HG03558 (cell line): Measurements from ENCODE around the gene AKAP8.
"Not testable (repeated sequence)": the region's sequence is repeated elsewhere in the genome, so short reads cannot be mapped to it uniquely, and the experiment has no call there.

Experiments used
- ATAC-seq: cut with Tn5 transposase; IDR thresholded peaks from one replicate; pipeline ENCODE4 v1.9.1; 2021; ENCODE audit warnings: moderate number of reproducible peaks; ENCODE audit not compliant: unreplicated experiment; ENCODE audit errors: extremely low read depth

The AKAP8 gene

DNA sequence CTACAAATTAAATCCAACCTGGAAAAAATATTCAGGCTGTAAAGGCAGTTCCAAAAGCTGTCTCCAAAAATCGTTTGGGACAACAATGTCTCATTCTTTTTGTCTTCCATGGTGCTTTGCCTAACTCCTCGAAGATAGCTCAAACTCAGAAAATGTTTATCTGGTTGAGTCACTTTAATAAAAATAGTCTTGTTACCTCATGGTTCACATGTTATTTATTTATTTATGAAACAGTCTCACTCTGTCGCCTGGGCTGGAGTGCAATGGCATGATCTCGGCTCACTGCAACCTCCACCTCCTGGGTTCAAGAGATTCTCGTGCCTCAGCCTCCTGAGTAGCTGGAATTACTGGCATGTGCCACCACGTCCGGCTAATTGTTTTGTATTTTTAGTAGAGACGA lies 42.4 kb downstream of the AKAP8 start:
- ATAC-seq: no peak

DNA sequence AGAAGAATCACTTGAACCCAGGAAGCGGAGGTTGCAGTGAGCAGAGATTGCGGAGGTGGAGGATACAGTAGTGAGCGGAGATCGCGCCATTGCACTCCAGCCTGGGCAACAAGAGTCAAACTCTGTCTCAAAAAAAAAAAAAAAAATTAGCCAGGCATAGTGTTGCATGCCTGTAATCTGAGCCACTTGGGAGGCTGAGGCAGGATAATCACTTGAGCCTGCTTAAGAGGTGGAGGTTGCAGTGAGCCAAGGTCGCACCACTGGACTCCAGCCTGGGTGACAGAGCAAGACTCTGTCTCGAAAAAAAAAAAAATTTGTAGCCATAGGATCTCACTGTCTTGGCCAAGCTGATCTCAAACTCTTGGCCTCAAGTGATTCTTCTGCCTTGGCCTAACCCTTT lies 43.6 kb downstream of the AKAP8 start:
- not testable (repeated sequence) for ATAC-seq

DNA sequence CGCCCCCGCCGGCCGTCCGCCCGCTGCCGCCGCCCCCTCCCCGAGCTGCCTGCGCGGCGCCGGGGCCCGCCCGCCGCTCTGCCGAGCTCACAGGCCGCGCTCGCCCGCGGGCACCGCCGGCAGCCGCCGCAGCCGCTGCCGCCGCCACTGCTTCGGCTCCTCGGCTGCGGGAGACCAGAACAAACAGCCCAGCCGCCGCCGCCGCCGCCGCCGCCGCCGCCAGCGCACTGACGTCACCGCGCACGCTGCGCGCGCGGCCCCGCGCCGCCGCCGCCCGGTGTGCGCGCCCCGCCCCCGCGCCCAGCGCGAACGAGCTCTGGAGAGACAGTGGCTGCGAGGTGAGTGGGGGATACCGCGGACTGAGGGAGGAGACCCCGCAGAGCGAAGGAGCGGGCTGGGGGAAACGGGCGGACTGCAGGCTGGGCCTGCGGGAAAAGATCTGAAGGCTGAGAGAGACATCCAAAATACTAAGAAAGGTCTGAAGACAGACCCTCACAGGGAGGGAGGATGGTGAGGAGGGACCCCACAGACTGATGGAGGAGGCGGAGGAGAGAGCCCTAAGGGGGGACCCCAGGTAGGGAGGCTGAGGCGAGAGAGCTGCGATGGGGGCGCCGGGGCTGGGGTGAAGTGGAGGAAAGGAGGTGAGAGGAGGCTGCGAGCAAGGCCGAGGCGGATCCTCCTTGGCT lies 47.1 kb downstream of the AKAP8 start, which contains the start of gene BRD4:
Gene BRD4 (minus strand): TSS at position 229 of the 686 bp plus-strand sequence. CDS start 59,440 bp downstream, outside the sequence.
- no peak for ATAC-seq

DNA sequence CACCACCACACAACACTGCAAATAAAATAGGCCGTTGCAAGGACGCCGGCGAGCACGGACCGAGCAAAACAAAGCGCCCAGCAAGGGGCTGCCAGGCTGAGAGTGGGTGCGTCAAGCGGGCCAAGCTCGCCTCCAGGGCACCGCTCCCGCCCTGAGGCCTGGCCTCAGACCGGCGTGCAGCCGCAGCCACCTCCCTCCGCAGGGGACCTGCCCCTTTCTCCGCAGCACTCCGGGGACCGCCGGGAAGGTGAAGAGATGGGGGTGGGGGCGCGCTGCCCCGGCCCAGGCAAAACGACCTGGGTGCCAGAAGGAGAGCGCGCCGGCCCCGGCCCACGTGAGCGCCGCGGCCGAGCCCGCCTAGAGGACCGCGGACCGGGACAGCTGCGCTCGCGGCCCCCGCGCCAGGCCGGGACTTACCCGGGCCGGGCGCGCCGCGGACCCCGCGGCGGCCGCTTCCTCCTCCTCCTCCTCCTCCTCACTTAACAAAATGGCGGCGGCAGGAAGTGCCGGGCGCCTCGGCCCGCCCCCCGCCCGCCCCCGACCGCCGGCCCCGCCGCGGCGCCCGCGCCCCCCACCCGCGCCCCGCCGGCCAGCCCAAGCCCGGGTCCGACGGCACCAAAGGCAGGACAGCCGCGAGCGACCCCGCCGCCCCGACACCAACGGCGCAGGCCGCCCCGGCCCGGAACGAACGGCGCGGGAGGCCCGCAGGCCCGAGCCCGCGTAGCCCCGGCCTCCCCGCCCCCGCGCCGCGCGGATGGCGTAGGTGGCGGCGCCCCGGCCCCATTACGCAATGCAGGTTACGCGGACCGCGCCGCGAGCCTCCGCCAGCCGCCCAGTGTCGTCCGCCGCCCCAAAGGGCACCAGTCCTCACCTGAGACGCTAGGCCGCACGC lies 47.9 kb downstream of the AKAP8 start:
- no peak for ATAC-seq

DNA sequence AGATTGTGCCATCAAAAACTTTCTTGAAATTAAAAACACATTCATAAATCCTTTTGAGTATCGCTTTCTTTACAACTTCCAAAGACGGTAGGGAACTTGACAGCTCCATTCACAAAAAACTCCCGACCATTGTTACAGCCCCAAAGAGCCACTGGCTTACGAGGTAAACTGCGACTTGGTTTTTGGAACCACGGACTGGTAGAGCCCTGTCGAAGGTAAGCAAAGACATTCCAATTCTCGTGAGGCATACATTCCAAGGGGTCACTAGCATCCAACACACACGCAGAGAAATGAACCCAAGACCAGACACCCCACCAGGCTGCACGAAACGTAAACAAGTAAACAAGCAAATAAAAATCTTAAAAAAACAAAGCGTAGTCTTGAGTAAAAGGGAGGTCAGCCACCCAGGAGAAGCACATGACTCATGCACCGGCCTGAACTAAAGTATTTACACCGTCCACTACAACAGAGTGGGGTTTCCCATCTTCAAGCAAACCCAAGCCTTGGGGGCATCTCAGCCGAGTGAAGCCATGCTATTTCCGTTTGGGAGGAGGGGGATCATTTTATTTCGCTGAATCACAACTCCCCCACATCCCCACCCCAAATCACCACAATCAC lies 48.7 kb downstream of the AKAP8 start:
- ATAC-seq: no peak

DNA sequence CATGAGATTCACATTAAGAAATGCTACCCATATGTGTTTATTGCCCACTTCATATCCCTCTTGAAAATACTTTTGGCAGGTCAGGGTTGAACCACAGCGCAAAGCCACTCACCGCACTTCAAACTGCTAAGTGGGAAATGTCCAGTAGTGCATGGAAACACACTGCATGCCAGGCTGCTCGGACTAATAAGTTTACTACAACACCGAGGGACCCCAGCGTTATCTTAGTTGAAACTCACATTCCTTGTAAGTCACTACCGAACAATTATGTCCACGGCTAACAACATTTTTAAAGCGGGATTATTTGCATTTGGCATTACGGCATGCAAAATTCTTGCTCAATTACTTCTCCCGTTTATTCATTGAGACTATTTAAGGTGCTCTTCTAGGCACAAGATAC lies 51.3 kb downstream of the AKAP8 start:
- no peak for ATAC-seq

- no peak for ATAC-seq
Observed at GRCh38 chr19:15324791-15325519, 54.6 kb downstream of the AKAP8 start.

DNA sequence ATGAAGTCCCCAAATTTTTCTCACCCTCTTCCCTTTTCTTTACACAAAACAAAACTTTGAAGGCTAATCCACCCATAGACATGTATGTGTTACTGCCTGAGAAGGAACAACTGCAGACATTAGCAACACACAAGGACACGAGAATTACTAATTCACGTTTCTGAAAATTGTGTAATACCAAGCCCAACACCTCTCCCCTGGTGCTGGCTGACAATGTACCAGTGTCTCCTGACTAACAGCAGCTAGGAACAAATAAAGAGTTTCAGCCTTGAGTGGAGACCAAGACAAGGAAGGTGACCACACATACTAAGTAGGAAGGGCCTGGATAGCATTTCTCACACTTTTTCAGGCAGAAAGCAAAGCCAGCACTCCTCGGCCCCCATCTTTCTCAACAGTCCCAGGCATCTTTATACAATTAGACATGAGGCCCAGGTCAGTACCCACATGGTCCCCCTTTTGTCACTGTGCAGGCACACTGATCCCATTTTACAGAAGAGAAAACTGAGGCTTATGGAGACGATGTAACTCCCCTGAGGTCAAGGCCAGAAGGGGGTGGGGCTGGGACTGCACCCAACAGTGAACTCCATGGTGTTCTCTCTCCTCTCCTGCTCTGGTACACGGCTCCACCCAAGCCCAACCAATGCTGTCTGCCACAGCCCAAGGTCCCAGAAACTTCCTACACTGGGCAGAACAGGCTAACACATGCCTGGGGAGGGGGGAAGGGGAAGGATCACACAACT lies 55.9 kb downstream of the AKAP8 start:
- no peak for ATAC-seq

- no peak for ATAC-seq
Observed at GRCh38 chr19:15321739-15322138, 57.8 kb downstream of the AKAP8 start.

DNA sequence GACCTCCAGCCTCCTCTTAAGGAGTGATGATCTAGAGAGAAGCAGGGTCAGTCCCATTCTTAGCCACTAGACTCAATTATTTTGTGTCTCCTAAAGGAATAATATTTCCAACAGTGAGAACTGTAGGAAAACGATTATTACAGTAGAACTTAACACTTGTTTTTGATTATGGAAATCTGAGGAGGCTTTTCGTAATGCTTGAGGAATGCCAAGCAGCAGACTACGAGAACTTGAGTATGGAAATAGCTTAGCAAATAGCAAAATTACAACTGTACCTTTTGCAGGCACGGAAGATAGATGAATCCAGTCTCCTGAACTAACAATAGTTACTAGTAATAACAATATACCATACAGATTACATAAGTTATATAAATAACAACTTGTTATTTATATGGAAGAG lies 59.5 kb downstream of the AKAP8 start:
- ATAC-seq: no peak

GRCh38 chr19:15318241-15318691 lies 61.3 kb downstream of the AKAP8 start:
- no peak for ATAC-seq

DNA sequence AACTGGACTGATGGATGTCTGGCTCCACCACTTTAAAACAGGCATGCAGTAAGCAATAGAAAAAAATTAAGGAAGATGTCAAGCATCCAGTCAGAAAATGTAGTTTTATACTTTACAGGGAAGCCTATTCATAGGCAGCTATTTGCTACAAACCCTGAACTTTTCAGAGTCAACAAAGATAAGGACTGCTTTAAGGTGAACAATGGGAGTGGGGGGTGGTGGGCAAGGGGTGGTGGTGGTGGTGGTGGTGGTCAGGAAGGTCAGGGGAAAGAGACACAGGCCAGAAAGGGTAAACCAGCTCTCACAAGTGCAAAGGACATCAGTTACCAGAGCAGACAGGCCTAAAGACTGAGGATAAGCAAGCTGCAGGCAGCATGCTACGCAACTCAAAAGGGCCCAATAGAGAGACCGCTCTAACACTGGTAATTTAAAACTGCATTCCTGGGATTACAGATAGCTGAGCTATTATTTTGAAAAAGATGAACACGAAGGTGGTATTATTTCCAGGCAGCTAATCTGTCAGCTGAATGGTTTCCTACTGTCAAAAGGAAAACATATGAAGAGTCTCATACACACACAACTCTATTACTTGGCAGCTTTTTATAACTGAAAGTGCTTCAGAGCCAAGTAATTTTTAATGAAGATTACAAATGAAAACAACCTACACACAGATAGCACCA lies 62.1 kb downstream of the AKAP8 start:
- ATAC-seq: no peak

GRCh38 chr19:15316498-15316897 lies 63.1 kb downstream of the AKAP8 start:
- no peak for ATAC-seq

GRCh38 chr19:15315101-15315500 lies 64.5 kb downstream of the AKAP8 start:
- no peak for ATAC-seq

- no peak for ATAC-seq
Observed at GRCh38 chr19:15313649-15314279, 65.8 kb downstream of the AKAP8 start.

GRCh38 chr19:15307169-15307568 lies 72.4 kb downstream of the AKAP8 start:
- ATAC-seq: no peak

DNA sequence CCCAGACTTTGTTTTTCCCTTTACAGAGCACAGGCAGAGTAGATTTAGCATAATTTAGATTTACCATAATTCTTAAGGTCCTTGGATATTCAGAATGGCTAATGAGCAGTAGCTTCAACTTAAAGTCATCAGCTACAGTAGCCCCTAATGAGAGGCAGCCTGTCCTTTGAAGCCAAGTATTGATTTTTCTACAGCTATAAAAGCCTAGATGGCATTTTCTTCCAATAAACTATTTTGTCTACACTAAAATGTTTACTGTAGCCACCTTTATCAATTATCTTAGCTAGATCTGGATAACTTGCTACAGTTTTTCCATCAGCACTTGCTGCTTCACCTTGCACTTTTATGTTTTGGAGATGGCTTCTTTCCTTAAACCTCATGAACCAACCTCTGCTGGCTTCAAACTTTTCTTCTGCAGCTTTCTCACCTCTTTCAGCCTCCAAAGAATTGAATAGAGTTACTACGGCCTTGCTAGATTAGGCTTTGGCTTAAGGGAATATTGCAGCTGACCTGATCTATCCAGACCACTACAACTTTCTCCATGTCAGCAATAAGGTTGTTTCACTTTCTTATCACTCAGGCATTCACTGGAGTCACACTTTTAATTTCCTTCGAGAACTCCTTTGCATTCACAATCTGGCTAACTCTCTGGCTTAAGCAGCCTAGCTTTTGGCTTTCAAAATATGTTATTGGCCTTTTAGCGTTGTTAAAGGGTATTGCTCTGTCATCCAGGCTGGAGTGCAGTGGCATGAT lies 73.8 kb downstream of the AKAP8 start:
- ATAC-seq: no peak

DNA sequence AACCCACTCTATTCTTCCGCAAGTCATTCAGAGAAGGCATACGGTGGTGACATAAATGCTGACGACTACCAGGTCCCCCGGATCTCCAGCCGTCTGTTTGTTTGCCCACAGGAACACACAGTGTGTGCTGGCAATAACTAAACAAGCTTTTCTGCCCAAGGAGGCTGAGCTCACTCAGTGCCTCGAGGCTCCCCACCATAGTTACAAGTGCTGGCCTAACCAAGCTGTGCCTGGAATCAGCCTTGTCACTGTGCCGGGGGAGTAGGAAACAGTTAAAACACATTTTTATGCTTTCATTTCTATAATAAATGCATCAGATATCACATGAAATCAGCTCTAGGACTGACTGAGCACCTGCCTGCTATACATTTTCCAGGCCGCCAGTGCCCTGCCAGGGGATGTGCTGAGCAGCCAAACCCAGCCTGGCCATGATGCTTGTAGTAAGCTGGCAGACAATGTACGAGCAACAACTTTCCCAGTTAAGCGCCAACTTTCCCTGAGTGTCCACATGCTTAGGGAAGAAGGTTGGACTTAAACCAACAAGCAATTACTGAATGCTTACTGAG lies 75.4 kb downstream of the AKAP8 start:
- ATAC-seq: no peak
